NCI-H460 (cell line): ENCODE measurements around the gene MRPL38. TPM values are rescaled to one million over a fixed set of nuclear protein-coding genes. Genes with fewer than 3 reads are reported as not detected.

Source experiments
- DNase-seq: peaks from one replicate; pipeline ENCODE4 v3.0.0-alpha.2; 2016; ENCODE audit warnings: low read depth; ENCODE audit errors: extremely low read depth
- total RNA-seq: library from RNA; depleted of rRNA; stranded (reverse); fragments of >200 nt; shearing (Covaris generic); gene quantifications from 2 replicates; pipeline ENCODE4 v1.2.3, GENCODE V29; 2014

The MRPL38 gene
- total RNA-seq, 1 experiment from 2014 or later = 42.6 TPM

- DNase-seq = no peak
Observed at GRCh38 chr17:75920045-75920560, 15.4 kb upstream of the MRPL38 start.

DNA sequence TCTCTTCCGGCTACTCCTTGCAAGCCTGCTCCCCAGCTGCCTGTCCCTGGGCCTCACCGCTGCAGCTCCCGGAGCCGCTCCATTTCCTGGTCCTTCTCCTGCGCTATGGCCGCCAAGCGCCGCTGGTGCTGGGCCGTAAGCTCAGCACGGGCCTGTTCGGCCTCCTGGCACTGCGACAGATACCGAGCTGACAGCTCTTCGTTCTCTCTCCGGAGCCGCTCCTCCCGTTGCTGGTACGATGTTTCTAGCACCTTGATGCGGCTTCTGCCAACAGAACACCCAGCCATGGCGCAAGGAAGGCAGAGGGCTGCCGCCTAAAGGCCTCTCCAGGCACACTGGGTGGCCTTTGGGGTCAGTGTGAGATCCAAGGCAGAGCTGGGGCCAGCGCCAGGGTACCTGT lies 14.9 kb upstream of the MRPL38 start:
- DNase-seq = no peak

DNA sequence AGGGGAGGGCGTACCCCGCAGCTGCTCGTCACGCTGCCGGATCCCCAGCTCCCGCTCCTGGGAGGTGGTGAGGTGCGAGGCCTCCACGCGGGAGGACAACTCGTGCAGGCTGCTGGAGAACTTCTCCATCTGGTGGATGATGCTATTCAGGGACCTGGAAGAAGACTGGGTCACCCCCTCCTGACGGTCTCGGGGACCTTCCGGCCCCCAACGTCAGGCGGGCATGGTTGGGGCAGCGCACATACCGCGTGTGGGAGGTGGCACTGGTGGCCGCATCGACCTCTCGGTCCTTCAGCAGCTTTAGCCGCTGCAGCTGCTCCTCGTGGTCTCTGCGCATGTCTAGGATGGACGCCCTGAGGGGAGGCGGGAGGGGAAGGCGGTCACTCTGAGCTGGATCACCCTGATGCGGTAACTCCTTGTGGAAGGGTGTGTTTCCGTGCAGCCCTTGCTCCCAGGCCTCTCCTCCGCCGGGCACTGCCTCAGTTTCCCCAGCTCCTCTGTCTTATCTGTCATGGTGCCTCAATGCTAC lies 13.3 kb upstream of the MRPL38 start:
- no peak for DNase-seq

- DNase-seq = no peak
Observed at GRCh38 chr17:75917141-75917916, 12.6 kb upstream of the MRPL38 start.

GRCh38 chr17:75915268-75915667 lies 10.6 kb upstream of the MRPL38 start:
- DNase-seq = no peak

- DNase-seq = no peak
Observed at GRCh38 chr17:75914643-75915267, 10.1 kb upstream of the MRPL38 start.

GRCh38 chr17:75913537-75914210 lies 9.0 kb upstream of the MRPL38 start:
- DNase-seq = no peak

DNA sequence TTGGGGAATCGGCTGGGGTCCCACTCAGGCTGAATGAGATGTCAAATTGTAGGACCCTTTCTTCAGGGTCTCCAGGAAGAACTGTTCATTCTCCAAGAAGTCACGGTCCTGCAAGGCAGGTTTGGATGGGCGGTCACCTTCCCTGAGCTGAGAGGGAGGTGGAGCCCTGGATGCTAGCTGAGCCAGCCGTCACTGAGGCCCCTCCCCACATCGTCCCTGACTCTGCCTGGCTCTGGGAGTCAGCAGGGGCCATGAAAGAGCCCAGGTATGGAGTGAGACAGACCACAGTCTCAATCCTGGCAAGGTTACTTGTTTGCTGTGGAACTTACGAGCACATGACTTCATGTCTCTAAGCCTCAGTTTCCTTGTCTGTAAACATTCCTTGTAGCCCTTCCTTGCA lies 6.0 kb upstream of the MRPL38 start:
- DNase-seq = no peak

DNA sequence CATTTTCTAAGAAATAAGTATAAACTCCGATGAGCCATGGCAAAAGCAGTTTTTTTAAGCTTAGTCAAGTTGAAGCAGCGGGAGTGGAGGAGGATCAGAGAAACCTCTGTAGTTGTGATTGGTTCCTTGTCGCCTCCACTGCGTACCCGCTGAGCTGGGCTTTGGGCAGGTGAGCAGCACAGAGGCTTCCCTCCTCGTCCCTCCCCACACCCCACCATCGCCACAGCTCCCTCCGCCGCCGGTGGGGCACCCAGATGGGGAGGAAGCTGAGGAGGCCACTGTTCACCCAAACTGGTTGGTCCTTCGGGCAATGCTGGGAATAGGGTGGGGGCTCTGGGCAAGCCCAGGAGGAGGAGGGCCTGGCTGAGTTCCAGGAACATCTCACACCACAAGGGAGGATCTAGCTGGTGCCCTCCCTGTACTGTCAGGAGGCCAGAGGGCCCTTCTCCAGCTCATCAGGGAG lies 5.2 kb upstream of the MRPL38 start:
- no peak for DNase-seq

DNA sequence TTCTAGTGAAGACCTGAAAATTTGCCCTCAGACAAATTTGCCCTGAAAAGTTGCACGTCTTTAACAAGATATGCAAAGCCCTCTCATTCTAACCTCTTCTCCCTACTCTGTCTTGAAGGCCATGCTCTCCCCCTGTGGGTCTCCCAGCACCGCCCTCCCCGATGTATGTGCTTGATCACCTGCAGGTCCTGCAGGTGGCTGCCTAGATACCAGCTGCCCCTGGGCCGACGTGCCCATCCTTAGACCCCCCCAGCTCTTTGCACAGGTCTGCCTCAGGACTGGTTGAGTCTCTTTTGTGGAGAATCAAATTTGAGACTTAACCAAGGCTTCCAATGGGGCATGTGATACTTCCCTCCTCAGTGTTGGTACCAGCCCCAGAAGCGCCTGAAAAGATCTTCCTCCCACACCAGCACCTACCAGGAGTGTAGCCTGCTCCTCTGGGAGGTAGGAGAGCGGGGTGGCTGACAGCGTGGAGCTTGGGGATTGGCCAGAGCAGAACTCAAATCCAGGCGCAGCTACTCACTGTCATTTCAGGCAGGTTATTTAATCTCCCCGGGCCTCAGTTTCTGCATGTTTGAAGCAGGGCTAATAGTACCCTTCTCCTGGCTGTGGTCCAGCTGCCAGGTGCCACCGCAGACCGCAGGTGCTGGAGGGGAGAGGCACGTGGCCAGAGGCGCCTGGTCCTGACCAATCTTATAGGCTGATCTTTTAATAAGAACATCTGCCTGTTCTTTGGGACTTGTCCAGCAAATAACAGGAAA lies 4.5 kb upstream of the MRPL38 start:
- DNase-seq = no peak

- no peak for DNase-seq
Observed at GRCh38 chr17:75908201-75908600, 3.5 kb upstream of the MRPL38 start.

GRCh38 chr17:75906143-75906884 lies 1.6 kb upstream of the MRPL38 start:
- no peak for DNase-seq

DNA sequence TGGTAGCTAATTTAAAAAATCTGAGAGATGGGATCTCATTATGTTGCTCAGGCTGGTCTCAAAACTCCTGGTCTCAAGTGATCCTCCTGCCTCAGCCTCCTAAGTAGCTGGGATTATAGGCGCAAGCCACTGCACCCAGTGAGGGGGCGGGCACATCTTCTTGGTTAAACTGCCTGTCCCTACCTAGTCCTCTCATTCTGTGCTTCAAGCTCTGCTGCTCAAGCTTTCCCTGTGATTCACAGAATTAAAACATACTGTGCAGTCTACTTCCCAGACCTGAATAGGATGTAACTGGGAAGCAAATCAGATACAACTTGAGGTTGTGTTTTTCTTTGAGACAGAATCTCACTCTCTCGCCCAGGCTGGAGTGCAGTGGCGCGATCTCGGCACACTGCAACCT lies 2.3 kb downstream of the MRPL38 start:
- no peak for DNase-seq

GRCh38 chr17:75901727-75902126 lies 3.0 kb downstream of the MRPL38 start:
- no peak for DNase-seq

DNA sequence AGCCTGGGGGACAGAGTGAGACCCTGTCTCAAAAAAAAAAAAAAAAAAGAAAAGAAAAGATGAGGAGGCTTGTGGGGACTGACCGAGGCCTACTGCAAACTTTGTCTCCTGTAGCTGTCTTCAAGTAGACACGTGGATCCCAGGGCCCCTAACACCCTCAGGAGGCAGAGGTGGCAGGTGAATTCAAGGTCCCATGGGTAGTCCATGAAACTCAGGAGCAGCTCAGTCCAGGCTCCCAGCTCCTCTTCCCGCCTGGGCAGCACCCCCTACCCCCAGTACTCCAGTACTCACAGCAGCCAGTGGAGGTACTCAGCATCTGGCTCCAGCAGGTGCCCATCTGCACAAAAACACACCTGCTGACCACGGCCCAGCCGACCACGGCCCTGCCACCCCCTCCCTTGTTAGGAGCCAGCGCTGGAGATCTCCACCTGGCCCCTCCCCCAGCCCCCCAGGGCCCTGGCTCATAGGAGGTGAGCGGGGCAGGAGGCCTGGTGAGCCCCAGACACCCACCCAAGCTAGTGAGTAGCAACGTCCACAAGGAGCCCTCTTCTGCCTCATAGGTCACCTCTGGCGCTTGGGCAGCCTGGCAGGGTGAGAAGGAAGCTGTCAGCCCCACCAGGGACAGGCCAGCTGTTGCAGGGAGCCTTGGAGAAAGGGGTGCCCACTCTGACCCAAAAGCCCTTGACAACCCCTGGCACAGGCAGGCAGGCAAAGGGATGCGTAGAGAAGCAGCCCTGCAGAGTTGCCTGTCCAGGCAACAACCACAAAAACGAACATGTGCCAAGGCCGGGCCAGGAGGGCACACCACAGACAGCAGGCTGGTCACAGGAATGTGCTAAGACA lies 3.8 kb downstream of the MRPL38 start:
- no peak for DNase-seq

DNA sequence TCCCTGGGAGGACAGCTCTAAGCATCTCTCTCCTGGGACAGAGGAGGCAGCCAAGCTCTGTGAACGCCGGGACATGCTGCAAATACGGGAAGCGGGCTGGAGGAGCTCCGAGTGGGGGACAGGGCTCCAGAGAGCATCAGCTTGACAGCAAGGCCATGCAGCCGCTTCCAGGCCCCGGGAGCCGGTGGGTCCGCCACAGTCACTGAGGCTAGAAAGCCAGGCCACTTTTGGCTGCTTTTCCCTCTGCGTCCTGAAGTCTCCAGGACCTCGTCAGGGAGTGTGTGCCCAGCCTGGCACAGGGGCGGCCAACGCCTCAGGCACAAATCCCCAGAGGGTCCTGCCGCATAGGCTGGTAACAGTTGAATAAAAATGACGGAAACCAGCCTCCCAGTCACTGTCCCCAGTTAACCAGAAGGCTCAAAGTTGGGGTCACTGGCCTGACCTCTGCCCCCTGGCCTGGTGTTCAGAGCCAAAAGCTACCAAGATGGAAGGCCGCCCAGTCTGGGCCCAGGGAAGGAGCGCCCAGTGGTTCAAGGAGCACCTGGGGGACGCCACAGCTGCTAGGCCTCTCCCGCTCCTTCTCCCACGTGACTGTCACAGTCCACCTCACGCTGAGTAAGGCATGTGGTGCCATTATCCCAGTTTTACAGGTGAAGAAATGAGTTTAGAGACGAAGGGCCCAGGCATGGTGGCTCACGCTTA lies 4.8 kb downstream of the MRPL38 start:
- DNase-seq = no peak

- no peak for DNase-seq
Observed at GRCh38 chr17:75899353-75899752, 5.3 kb downstream of the MRPL38 start.

- DNase-seq = no peak
Observed at GRCh38 chr17:75898791-75899190, 5.9 kb downstream of the MRPL38 start.
